ENCODE measurements around the gene WWTR1.

The WWTR1 gene

DNA sequence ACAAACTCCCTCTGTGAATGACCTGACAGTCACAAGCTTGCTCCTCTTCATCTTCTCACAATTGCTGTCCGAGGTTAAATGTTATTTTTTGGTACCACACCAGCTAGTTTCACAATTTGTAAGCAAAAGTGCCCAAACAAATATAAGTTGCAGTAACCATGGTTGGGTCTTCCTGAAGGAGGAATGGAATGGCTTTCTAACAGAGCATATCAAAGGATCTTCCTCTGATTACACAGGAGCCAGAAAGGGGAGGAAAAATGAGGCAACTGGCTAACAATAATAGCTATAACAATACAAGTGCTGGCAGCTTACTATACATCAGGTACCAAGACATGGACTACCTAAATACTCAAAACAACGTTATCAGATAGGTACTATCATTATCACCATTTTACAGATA is 90.4 kb downstream of the WWTR1 start:
- DNase-seq (no peak), ATAC-seq (no peak)

DNA sequence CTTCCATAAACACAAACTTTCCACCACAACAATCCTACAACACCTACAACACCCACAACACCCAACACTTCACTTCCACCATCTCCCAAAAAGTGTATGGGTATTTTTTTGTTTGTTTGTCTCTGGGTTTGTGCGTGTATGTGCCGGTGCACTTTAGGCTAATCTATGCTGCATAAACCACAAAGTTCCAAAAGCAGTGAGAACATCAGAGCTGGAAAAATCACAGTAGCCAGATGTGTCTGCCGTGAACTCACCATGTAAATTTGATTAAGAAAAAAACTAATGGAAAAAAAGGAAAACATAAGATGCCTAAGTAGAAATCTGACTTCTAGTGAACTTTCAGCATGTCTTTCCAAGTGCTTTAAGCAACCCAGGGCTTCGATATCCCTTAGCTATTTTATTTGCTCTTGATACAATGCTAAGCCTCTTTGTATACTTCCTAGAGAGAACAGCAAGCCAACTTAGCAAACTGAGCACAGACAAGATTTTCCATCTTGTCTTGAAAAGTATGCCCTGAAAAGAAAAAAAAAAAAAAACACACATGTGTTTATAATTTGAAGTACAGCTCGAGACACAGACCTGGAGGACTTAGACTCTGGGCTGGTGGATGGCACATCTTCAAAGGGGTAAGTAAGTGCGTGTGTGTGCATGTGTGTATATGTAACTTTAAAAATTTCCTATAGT is 91.4 kb downstream of the WWTR1 start:
- no peak for ATAC-seq
- no peak for DNase-seq

DNA sequence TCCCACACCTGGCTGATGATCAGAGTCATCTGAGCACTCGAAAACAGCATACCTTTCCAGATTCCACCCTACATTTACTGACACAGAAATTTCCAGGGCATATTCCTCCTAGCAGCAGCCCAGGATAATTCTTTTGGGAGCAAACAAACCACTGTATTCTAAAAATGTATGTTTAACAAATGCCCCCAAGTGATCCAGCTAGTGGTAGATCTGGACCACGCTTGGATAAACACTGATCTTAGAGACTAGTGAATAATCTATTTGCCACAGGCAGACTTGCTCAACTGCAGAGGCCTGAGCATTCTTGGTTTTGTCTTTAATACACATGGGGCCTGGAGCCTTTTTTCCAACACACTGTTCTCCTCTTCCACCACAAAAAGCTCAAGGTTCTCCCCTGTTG is 93.7 kb downstream of the WWTR1 start:
- ATAC-seq: no peak

DNA sequence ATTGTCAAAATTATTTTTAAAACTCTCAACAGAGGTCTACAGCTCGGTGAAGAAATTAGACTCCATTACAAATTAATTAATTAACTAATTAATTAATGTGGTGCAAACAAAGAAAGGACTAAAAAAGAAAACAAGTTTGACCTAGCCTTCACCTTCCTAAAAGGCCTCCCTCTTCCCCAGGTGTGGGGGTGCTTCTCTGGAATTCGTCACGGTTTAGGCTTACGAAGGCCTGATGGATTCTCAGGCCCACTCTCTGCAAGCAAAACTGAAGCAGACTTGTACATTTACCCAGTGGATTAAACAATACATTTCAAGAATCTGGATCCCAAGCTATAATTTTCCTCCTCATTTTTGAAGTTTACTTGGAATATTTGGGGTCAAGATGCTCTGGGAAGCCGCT is 94.7 kb downstream of the WWTR1 start:
- ATAC-seq: no peak

More for the DNA sequence above, 93.7 kb downstream of the WWTR1 start:
- no peak for DNase-seq

DNA sequence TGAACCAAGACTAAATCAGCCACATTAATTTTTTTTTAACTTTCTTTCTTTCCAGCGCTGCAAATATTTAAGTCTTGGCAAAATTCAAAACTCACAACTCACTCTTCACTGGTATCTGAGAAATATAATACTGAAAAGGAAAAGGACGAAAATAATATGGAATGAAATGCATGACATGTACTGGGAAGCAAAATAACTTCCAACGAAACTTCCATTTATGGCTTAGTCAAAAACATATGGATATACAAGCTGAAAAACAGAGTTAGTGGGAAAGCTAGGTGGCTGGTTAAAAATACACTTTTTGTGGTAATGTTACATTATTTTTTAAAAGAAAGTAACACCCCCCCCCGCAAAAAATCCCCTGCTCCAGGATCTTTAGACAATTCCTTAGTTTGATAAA is 97.2 kb downstream of the WWTR1 start:
- no peak for DNase-seq
- no peak for ATAC-seq

More for the DNA sequence above, 94.7 kb downstream of the WWTR1 start:
- DNase-seq: no peak

DNA sequence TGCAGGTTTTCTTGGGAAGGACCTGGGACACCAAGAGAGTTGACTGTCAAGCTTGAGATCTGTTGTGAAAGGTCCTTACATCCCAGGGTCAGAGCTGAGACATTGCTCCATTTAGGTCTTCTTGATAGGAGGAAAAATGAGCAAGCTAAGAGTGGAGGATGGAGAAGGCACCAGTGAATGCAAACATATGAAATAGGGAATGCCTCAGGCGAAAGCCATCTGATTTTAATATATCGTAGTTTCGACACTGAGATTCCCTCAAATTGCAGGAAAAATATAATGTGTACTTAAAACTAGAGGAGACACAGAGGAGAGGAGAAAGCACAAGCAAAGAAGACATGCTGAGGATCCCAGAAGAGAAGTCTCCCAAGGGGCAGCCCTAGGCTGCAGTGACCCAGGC is 97.8 kb downstream of the WWTR1 start:
- DNase-seq: no peak
- no peak for ATAC-seq

DNA sequence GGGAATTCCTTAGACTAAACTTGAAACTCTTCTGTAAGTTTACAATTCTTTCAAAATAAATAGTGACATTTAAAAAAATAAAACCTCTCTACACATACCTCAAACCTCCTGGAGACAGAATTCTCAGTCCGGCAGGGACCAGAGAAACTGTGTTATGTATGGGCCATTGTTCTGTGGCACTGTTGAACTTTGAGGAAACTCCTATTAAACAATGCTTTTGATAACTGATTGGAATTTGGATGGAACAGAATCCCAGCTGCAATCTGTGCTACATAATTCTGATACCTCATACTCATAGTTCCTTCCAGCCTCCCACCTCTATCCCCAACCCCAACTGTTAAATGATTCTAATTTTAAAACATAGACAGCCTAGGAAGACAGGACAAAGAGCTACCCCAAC is 98.3 kb downstream of the WWTR1 start:
- ATAC-seq: no peak
- DNase-seq: no peak

DNA sequence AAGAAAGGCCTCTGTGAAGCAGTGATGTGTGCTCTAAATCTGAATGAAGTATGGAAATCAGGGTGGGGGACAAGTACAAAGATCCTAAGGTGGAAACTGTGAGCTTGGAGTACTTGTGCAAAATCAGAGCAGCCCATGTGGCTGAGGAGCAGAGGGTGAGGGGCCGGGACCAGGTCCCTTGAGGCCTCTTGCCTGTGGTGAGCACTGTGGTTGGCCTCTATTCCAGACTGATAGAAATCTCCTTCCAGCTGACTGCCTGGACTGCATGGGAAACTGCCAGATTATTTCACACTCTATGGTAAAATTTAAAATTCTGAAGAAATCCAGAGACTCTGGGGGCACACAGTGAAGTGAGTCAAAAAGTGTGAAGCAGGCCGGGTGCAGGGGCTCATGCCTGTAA is 101.9 kb downstream of the WWTR1 start:
- ATAC-seq (no peak), DNase-seq (no peak)

DNA sequence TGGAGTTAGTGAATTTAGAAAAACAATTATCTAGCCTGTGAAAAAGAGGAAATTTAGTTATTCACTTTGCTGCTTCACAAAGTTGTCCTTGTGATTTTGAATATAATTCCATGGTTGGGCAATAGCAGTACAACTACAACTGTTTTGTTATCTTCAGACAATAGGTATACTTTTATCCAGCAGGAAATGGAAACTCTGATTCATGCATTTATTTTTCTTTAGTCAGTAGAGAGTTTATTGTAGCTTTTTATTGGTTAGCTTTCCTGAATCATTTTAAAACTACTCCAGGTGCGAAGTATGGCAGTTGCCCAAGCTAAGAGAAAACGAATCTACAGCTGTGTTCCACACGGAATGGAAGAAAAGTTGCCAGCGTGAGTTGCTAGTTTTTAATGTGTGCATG is 103.0 kb downstream of the WWTR1 start:
- DNase-seq (no peak), ATAC-seq (no peak)

DNA sequence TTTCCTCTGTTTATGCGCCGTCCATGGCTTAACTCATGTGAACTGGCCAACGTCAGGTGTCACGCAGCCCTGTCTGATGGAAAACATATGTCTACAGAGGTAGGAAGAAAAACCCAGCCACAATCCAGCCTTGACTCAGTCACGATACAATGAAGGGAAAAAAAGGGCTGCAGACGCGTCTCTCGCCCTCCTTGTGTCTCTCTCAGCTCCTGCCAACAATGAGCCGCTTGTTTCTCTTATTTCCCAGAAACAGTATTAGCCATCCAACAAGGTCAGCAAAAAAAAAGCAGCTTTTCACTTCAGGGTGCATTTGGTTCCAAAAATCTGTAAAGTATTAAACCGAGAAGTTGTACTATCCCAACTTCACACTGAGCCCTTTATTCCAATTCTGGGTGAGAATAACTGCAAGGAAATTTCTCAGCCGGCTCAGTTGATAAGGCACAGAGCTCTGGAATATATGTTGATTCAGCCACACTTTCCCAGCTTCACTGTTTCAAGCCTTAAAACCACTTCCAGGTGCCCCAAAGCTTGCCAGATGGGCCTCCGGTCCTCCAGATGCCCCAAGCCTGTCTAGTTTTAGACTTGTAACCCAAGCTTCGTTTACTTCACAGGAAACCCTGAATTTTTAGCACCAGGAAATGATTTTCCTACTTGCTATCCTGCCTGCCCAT is 103.9 kb downstream of the WWTR1 start:
- no peak for DNase-seq
- ATAC-seq: no peak

DNA sequence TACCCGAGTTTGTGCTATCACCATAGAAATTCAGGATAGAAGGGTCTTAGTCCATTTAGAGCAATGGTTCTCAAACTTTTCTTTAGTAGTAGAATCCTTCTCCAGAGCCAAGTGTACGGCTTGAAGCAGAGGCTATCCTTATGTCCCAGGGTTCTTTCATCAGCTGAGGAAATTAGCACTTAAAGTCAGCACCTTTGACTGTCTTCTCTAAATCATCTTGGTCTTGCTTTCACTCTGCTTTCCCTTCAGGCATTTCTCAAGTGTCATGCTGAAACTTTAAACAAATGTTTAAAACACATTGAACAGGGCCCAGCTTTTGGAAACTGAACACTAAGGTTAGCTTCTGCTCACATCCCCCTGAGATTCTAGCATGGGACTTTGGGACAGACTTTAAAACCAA is 105.1 kb downstream of the WWTR1 start:
- DNase-seq: no peak
- no peak for ATAC-seq

DNA sequence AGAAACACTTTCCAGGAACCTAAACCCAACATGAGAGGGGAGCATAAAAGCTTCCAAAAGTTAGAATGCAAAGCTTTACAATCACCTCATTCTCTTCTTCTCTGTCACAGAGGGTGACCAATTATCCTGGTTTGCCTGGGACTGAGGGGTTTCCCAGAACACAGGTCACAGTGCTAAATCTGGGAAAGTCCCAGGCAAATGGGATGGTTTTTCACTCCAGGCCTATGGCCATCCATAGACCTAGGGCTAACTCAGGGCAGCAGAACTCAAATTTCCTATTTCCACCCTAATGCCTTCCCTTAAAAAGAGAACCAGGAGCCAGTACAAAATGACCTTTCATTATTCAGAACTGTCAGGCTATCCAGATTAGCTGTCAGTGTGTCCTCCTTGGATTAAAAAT is 106.3 kb downstream of the WWTR1 start:
- ATAC-seq (no peak), DNase-seq (no peak)

DNA sequence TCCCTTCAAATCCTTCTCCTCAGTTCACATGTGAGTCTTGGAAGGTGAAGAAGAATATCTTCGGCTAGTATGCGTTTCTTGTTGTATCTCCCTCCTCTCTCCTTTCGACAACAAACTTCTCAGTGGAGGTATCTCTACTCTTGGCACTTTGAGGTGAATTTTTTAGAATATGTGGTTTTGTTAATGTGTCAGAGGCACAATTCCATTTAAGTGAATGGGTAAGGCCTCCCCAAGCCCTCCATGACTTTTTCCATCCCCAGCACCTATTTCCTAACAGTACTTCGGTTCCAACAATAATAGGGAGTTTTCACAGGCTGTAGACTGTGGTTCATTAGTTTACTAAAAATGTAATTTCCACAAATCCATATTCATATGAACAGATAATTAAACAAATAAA is 109.2 kb downstream of the WWTR1 start:
- ATAC-seq: no peak
- no peak for DNase-seq

DNA sequence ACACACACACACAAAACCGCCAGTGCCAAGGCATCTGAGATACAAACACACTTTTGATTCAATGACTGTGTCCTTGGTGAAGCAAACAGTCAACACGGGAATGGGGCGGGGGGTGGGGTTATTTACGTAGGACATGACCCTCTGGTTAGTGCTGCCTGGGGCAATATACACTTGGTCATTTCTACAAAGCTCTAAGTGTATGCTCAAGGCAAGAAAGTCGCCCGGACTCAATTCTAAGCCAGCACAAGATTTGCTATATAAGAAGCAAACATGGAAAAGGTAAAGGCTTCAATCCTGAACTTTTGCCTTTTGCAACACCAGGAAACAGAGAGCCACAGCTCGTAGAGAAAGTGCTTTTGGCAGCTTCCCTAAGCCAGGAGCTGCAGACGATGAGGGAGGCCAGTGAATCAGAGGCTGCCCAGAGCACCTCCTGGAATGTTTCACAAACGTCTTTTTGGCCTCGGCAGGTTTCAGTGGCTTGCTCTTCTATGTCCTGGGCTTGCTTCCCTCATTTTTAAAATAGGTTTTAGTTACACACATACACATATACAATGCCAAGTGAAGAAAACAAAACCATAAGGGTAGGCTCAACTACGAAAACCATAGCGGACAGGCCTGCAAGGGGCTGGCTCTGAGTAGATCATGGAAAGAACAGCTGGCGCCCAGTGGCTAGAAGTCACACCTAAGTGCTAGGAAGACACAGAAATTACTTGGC is 109.7 kb downstream of the WWTR1 start:
- ATAC-seq (no peak), DNase-seq (no peak)

DNA sequence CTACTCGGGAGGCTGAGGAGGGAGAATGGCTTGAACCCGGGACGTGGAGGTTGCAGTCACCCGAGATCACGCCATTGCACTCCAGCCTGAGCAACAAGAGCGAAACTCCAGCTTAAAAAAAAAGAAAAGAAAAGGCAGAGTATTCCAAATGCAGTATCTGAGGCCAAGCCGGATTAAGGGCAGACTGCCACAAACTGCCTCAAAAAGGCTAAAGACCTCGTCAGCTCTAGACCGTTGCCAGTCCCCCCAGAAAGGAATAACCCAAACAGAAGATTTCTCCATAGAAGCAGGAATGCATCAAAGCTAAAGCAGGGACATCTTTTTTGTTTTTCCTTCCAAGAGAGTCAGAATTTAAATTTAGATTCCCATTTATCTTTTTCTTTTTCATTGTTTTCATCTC is 110.4 kb downstream of the WWTR1 start:
- DNase-seq (no peak), ATAC-seq (no peak)

DNA sequence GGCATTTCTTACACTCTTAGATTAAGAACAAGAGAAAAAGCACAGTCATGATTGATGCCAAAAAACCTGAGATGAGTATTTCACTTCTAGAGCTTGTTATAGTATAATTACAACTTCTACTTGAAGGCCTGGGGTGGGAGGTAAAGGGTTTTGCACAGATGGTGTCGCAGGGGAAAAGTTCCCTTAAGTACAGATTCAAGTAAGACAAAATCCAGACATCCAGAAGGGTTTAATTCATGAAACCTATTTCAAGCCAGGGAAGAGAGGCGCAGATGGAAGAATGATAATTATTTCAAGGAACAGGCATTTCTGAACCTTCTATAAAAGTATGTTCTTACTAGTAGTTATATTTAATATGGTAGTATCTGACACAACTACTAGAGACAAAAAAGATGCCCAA is 112.8 kb downstream of the WWTR1 start:
- ATAC-seq: no peak

DNA sequence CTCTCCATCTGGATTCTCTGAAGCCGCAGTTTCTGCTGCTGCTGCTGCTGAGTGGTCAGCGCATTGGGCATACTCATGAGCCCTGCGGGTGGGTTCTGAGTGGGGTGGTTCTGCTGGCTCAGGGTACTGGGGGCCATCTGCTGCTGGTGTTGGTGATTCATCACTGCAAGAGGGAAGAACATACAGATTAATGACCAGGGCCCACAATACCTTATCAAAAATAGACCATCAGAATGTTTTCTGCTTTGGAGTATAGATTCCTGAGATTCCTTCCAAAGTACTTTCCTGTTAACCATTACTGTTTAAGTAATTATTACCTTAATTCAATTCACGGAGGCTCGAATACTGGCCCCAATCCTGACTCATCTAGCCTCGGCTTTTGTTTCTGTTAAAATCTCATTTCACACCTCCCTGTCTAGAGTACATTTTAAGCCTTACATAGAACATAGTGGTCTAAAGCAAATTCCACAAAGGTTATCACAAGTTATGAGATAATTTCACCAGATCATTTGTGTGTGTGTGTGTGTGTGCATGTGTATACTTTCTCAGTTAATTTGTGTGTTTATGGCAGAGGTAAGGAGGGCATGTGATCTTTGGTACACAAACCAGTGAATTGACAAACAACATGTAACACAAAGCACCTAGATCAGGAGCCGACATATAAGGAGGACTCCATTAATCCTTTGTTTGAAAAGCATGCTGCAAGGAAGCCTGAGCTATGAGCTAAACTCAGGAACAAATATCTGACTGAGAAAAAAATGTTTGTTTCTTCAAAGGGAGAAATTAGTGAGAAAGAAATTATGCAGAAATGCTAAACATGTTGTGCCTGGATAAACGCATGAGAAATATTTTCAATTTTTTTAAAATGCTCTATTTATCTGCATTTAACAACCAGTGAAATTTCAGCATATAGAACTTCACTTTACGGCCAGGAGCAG is 115.2 kb downstream of the WWTR1 start:
- ATAC-seq (no peak), DNase-seq (no peak)

More for the DNA sequence above, 112.8 kb downstream of the WWTR1 start:
- no peak for DNase-seq

DNA sequence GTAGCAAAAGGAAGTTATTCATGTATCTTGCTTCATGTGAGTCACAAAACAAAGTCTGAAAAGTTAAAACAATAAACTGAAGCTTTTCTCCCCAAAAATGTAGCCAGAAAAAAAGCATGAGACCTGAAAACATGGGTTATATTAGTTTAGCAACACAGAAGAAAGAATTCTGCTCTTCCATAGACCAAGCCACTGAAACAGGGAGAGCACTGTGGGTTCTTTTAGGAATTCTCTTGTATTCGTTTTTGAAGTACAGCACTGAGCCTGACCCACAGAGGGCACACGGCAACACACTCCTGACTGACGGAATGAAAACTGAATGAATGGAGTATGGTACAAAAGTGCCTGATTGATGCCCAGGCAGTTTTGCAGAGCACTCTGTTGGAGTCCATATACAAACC is 116.7 kb downstream of the WWTR1 start:
- DNase-seq (no peak), ATAC-seq (no peak)

DNA sequence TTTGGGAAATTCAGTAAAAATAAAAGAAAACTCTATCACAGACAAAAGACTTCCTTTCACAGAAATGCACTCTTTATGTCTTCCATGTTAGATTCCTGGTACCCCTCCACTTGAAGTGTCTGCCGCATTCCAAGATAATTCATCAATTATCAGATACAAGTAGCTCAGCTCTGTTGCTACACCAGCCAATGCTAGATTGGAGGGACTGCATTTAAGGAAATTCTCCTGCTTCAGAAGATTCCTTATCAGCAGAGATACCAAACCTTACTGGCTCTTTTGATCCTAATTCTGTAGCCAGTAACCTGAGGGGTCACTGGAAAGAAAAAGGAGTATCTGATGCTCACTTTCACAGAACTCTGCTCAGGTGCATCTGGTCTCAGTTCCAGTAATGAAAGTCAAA is 119.5 kb downstream of the WWTR1 start:
- no peak for ATAC-seq
- DNase-seq: no peak

DNA sequence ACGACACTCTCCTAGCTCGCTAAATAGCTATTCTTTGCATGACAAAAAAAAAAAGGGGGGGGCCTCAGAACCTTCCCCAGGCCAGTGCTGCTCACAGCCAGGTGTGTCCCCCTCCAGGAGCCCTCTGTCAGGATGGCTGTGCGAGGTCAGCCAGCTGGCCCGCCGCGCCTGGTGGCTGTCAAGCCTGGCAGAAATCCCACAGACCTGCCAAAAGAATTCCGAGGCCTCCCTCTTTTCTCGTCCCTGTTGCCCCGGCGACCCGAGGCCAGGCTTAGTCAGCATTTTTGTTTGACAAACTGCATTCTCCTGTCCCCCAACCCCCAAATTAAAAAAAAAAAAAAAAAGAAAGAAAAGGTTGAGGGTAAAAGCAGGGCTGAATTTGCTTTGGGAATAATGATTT is 121.4 kb downstream of the WWTR1 start:
- ATAC-seq (no peak), DNase-seq (no peak)

DNA sequence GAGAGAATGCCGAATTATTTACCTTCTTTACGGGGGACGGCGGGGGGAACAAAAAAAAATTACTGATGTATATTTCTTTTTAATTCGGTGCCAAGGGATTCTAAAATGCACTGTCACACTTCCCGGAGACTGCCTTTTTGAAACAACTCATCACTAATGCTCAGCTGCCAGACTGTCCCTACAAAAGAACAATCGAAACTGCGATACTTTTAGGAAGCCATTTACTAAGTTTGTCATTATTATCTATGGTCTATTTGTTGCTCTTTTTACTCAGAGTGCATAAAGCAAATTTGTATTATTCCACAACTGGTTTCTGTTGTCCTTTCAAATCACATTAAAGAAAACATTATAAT is 122.5 kb downstream of the WWTR1 start:
- DNase-seq (no peak), ATAC-seq (no peak)

DNA sequence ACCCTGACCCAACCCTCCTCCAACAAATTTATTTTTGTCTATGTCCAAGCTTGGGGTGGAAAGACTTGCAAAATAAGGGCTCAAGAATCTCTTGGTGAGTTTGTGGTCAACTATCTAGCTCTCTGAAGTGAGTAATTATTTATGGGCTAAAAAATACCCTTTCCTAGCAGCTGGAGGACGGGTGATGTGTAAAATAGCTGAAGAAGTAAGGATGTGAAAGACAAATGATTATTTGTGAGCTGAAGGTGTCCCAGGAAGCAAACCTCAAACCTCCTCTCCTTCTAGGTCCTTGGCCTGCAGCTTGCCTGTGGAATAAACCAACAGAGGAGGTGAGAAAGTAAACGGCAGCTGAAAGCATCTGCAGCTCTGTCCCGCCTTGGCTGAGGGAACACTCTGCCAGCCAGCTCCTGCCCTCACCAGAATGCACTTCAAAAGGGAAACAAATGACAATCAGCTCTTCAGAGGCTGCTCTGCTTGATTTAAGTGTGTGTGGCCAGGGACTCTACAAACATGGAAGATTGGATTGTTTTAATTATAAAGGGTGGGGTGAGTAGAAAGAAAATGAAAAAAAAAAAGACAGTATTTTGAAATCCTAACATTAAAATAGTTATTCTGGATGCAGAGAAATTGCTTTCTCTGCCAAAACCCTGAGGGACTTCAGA is 123.0 kb downstream of the WWTR1 start:
- ATAC-seq: no peak
- no peak for DNase-seq

All from stimulated activated naive CD8-positive, alpha-beta T cell treated with anti-CD3 and anti-CD28 coated beads, Interleukin-15, Interleukin-2, amounts not matched to agents 100 U/mL and 50 U/mL, for 24 hours (primary cell).